Measurements from ENCODE around the gene SLC7A11.
"Not testable (repeated sequence)": the region's sequence is repeated elsewhere in the genome, so short reads cannot be mapped to it uniquely, and the experiment has no call there.

SLC7A11 gene

DNA sequence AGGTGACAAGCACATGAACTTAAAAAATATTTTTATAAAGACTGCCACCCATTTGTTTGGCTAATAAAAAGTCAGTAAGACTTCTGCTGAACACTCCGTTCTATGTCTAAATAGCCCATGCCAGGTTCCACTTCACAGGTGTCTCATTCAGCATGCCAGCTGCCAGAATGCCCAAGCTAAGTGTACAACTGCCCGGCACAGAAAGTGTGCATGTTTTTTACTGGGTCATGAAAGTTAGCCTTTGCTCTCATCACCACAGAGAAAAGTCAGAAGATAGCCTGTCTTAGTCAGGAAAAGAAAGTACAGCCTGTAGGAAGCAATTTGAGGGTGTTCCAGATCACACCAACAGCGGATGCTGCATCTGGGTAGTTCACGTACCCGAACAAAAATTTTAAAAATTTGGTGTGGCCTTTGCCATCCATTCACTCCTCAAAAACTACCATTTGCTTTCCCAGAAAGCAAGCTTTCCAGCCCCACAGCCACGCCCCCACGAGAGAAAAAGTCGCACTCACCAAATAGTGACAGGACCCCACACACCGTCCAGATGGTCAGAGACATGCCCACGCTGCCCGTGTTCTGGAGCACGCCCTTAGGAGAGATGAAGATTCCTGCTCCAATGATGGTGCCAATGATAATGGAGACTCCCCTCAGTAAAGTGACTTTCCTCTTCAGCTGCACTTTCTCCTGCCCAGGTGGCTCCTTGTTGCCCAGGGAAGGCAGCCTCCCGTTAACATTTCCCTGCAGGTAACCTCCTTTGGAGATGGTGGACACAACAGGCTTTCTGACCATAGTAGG, 671 bp downstream of the SLC7A11 start:
- DNase-seq = no peak

DNA sequence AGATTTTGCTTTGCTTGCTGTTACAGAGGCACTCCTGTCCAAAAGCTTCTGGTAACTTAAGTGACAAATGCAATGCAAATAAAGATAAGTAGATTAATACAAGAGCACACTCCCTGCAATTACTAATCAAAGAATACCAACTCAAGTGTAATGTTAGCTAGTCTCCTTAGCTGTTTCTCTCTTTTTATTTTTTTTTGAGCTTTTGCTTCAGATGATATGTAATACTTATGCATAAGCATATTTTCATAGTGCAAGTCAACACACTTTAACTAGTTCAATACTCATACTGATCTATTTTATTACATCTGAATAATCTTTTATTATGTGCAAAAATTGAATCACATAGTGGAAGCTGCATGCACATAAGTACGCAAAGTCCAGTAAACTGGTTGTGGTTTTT, 2.7 kb downstream of the SLC7A11 start:
- no peak for DNase-seq

DNA sequence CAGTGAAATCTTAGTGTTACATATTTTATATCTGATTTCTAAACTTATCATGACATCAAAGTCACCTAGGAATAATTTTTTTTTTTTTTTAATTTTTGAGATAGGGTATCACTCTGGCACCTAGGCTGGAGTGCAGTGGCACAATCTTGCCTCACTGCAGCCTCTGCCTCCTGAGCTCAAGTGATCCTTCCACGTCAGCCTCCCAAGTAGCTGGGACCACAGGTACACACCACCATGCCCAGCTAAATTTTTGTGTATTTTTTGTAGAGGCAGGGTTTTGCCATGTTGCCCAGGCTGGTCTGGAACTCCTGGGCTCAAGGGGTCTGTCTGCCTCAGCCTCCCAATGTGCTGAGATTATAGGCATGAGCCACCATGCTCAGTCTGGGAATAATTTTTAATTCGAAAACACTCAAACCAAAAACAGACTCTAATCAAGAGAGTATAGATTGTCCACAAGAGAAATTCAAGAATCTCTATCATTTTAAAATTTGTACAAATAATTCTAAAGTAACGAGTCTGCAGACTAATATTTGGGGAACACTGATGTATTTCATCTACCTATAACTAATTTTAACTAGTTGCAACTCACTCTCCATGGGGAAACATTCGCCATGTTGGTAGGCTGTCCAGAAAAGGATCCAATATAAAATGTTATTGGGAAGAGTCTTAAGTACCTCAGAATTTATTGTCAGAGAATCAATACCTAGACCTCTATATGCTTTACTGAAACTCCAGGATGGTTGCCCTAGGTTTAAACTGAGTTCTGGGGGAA, 3.4 kb downstream of the SLC7A11 start:
- no peak for DNase-seq

DNA sequence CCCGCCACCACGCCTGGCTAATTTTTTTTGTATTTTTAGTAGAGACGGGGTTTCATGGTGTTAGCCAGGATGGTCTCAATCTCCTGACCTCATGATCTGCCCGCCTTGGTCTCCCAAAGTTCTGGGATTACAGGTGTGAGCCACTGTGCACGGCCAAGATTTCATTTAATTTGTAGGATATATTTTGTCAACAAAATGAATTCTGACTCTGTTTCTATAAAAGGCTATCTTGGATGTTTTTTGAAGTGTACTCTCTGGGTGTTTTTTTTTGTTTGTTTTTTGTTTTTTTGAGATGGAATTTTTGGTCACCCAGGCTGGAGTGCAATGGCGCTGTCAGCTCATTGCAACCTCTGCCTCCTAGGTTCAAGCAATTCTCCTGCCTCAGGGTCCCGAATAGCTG, 5.0 kb downstream of the SLC7A11 start:
- DNase-seq = not testable (repeated sequence)

DNA sequence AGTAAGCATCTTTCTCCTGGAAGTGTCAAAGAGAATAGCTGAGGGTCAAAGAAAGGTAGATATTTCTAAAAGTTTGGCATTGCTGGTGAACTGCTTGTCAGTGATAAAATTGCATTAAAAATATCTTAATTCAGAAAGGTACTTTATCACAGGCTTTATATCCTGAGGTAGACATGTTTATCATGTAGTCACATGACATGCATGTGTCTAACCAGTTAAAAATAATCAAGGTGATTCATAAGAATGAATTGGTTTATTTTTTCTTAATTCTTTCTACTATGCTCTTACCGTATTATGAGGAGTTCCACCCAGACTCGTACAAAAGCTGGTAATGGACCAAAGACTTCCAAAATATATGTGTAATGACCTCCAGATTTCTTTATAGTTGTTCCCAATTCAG, 6.1 kb downstream of the SLC7A11 start:
- DNase-seq = no peak

DNA sequence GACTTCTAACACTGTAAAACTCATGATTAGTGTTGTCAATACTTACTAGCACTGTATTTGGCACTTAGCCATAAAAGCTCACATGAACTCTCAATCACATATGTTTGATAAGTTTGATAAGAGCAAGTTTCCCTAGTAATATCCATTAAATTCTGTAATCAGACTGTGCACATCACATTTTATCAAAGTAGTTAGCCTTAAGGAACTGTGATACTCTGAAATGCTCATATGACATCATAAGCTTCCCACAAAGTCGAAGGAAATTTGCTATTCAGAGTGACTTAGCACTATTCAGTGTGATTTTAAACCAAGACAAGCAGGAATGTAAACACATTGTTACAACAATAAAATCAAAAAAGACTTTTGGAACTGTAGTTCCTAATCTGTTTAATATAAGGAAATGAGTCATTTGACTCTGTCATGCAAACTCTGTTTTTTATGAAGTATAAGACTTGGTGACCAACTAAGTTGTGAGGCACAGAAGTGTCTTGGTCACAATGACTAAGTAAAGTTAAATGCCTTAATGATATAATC, 6.7 kb downstream of the SLC7A11 start:
- peak; percentile 93 for DNase-seq

DNA sequence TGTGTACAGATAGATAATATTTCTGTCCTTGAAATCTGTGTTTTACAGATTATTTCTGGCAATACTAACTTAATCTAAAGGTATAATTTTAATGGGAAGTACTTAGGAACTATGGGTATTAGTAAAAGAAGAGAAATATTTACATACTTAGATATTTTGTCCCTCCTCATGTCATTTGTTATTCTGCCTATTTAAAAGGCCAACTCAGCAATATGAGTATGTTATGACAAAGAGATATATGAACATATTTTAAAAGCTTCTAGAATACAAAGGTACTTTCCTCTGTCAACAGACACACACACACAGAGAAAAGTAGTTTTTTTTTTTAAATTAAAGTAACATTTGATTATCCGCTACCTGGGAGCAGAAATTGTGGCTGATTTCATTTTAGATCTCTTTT, 7.9 kb downstream of the SLC7A11 start:
- DNase-seq = no peak

DNA sequence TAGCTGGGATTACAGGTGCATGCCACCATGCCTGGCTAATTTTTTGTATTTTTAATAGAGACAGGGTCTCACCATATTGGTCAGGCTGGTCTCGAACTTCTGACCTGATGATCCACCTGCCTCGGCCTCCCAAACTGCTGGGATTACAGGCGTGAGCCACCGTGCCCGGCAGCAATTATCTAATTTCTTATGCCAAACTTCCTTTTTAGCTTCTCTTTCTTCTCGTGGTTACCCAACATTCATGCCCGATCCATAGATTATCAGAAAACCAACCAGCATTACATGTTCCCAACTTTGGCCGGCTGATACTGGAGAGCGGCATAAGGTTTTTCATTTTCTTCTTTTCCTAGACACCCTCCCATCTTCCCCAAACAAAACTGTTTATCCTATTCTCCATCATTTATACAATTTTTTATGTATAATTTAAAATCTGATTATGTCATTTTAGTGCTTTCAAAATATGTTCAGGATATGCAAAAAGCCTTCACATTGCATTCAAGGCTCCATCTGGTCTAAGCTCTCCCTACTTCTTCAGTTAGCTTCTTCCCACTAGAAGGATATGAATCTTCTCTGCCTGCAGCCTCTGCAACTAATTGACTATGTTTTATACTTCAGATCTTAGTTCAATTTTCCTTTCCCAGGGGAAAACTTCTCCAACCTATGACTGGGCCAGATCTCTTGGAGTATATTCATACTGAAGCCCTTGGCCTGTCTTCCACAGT, 8.7 kb downstream of the SLC7A11 start:
- DNase-seq = no peak

DNA sequence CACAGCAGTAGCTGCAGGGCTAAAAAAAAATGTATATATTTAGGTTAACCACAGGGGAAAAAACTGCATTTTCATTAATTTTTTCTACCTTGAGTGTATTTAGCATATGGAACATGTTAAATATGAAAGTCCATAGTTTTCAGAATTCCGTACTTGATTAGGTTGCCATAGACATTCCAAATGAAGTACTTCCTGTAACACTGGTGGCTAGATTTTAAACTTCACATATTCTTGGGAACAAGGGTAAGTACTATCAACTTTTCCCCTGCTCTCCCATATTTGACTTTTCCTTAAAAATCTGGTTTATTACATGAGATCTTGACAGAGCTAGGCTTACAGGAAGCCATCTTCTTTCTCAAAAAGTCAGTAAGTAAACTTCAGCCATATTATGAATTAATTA, 9.8 kb downstream of the SLC7A11 start:
- DNase-seq = no peak

DNA sequence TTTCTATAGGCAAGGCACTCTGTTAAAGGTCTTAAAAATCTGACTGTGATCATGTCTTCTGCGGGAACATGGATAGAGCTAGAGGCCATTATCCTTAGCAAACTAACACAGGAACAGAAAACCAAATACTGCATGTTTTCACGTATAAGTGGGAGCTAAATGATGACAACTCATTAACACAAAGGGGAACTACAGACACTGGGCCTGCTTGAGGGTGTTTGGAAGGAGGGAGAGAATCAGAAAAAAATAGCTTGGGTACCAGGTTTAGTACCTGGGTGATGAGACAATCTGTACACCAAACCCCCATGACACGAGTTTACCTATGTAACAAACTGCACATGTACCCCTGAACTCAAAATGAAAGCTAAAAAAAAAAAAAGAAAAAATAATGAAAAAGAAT, 12.1 kb downstream of the SLC7A11 start:
- DNase-seq = no peak

DNA sequence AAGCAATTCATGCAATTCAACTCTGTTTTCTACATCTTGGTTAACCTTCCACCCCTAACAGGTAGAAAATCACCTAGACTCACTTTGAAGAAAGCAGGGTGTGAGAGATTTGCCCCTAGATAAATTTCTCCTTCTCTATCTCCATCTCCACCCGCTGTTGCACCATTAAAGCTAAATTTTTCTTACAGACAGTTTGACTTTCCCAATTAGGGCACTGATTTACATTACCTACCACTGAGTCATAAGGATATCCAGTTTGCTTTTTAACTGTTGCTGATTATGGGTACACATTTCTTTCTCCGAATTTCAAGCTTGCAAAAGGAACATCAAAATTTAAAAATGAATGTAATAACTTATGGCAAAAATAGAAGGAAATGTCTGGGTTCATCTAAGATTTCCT, 13.0 kb downstream of the SLC7A11 start:
- DNase-seq = no peak

DNA sequence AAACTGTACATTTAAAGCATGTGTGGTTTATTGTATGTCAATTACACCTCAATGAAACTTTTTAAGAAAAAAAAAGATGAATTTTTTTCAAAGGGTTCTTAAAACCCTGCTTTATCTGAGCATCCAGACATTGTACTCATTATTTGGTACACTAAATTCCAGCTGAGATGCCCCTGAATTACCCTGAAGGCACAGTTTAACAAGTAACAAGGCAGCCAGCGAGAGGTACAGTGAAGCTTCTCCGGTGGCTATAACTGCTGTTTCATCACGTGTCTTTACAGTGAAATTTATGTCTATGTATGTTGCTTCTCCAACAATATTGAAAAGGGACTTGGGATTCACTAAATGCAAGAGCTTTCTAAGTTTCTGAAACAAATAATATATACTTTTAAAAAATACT, 15.8 kb downstream of the SLC7A11 start:
- no peak for DNase-seq

DNA sequence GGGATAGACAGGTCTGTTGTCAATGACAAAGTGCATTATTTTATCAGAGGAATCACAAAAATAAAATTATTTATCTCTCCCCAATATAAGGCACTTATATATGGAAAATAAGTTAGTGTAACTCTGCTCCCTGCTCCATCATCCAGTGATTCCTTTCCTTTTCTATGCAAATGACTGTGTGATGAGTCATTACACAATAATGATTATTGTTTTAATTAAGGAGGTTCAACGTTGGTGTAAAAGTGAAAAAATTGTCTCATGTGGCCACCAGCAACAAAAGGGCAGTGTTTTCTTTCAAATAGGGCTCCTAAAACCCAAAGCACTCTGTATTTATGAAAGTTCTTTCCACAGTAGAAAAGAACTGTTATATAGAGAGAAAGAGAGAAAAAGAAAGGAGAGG, 16.7 kb downstream of the SLC7A11 start:
- no peak for DNase-seq

DNA sequence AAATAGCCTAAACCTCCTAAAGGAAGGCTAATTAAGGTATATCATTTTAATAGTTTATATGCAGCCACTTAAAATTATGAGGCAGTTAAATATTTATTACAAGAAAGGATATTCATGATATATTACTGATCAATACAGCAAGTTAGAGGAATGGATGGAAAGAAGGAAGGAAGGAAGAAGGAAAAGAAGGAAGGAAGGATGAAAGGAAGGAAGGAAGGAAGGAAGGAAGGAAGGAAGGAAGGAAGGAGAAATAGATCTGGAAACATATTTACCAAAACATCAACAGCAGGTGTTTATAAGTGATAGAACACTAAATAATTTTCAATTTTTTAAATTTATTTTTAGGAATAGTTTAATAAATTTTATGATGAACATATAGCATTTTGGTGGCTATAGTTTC, 17.5 kb downstream of the SLC7A11 start:
- DNase-seq = no peak

DNA sequence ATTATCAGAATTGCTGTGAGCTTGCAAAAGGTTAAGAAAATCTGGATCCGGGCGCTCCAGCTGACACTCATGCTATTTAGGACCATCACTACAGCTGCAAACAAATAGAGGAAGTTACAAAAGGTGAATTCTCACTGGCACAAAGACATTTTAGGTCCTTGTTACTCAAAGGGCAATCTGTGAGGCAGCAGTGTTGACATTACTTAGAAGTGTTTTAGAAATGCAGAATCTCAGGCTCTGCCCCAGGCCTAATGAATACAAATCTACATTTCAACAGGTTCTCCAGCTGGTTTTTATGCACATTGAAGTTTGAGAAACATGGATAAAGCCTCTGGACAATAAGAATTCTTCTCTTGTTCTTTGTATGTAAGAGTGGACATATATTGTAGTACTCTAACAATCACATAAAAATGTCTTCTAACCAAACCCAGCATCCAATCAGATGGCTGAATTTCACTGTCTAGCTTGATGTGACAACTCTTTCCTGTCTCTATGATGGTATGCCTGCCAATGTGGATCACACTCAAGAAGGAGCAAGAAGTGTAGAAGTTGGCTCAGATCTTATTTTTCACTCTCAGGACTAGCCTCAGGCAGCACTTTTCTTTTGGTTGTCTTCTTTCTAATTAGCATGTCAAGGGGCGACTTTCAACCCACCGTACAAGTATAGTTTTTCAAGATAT, 18.8 kb downstream of the SLC7A11 start:
- no peak for DNase-seq

DNA sequence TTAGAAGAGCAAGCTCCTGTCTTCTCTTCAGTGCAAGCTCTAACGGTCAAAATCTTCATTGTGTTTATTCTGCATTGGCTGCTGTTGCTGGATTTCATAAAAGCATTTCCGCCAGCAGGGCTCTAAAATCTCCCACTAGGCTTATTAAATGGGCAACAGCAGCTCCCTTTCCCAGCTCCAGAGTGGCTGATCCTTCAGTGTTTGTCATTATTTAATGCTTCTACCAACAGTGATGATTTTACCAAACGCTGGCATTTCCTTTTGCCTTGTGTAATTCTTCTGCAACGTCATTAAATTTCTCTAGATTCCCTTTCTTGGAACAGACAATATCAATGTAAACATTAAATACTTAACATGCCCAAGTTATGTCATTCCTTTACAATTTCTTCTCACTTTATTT, 20.1 kb downstream of the SLC7A11 start:
- no peak for DNase-seq

DNA sequence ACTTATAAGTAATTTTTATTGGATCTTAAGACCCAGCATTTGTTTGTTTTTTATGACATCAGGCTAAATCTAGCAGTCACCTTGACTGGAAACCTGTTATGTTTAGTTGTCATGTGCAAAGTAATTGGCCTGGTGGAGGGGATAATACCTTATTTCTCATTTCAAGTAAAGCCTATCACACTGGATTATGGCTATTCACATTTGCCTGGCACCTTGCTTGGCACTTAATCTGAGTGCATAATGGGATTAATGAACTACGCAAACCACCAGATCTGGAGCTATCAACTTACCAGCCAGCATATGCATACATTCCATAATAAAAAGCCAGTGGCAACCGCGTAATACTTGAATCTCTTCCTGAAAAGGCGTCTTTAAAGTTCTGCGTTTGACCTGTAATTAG, 23.2 kb downstream of the SLC7A11 start:
- DNase-seq = no peak

DNA sequence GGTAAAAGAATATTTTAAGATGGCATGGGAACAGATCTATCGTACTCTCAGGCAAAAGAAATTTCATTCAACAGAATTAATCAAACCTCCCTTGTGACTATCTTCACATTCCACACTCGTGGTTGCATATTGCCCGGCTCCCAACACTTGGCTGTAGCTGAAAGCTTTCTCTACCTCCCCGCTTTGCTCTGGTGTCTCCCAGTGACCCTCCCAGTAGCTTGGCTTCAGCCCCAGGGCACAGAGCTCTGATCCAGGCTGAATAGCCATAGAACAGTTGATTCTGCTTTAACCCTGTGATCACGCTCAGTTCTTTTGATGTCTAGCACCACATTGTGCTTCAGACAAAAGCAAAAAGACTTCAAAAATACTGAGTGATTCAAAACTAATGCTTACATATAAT, 24.6 kb downstream of the SLC7A11 start:
- no peak for DNase-seq

DNA sequence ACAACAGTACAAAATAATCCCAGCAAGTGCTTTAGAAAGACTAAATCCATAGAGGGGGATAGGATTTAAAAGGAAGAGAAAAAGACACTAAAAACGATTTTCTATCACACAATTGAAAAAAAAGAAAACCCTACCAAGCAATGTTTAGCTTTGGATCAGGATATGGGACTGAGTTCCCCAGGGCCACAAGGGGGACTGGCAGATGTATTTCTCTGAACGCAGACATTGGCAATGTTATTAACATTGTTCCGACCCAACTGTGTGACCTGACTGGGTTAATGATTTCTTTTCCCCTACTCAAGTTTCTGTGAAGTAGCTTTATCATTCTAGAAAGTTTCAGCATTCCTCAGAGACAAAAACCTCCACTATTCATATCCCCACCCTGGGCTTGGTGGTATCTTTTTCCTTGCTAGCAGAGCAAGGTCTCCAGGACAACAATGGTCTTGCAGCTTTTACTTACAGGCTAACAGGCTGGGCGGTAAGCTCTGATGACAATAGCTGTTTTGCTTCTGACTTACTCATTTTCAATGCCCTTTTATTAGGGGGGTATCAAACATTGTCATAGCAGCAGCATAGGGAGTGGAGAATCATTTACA, 25.8 kb downstream of the SLC7A11 start:
- DNase-seq = no peak

DNA sequence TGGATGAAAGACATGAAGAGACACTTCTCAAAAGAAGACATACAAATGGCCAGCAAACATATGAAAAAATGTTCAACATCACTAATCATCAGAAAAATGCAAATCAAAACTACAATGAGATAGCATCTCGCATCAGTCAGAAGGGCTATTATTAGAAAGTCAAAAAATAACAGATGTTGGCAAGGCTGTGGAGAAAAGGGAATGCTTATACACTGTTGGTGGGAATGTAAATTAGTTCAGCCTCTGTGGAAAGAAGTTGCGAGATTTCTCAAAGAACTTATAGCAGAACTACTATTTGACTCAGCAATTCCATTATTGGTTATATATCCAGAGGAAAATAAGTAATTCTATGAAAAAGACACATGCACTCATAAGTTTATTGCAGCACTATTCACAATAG, 31.6 kb downstream of the SLC7A11 start:
- not testable (repeated sequence) for DNase-seq

DNA sequence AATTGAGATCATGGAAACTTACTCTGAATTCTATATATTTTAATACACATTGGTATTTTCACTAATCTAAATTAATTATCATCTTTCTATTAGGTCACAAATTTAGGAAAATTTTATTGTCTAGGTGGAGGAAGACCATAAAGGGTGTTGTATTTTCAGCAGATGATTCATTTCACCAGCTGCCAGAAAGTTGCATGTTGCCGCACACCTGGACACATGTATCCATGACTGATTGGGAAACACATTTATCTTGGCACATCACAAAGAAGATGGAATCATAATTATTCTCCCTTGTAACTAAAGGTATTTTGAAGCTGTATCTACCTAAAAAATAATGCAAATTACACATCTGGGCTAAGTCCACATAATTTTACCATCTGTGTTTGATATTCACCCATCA, 33.1 kb downstream of the SLC7A11 start:
- DNase-seq = no peak

DNA sequence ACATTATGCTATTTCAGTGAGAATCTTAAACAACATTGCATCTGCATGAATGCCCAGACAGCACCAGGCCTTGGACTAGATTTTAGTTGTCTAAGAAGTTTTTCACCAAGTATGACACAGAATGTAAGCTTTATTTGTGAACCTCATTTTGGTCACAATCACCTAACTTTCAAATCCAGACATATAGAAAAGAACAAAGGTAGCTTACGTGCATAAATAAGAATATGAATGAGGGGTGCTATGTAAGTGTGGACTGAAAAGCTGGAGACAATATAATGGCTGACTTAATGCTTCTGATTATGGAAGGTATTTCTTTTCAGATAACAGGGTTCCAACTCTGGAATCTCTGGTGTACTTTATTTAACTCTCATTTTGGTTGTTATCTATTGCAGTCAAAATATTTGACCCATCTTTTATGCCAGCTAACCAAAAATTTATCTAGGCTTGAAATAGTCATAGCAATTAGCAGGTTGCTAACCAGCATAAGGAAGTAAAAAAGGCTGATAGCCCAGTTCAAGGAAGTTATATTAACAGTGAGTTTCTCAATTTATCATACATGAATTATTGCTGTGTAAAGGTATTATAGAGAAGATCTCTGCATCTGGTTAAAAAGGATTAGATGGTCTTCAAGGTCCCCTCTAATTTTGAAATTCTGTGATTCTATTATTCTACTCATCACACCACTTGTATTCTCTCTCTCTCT, 36.5 kb downstream of the SLC7A11 start:
- no peak for DNase-seq

Data from inflammatory macrophage treated with lipopolysaccharide for 4 hours (primary cell).